IMR-90 (cell line): ENCODE measurements around the gene ASPRV1. TPM values are rescaled to one million over a fixed set of nuclear protein-coding genes. Genes with fewer than 3 reads are reported as not detected.

Source experiments
- ATAC-seq: fragments of 200-7000 bp; cut with Tn5 transposase; 2 replicates; pipeline ENCODE4 v1.9.1; 2020; ENCODE audit warnings: low read depth, mild to moderate bottlenecking, moderate library complexity
- BruUV-seq: library from RNA; stranded (reverse); fragments of 400-500 nt; replicated peaks from 2 replicates; lab custom pipeline; 2021; lab: Mats Ljungman, UMichigan
- CTCF ChIA-PET: fragments of 300-600 bp; formaldehyde crosslinking; extraction: SDS; loops from one replicate; lab custom pipeline; 2021; ENCODE audit warnings: antibody characterized with exemption; lab: Yijun Ruan, JAX
- POLR2A ChIA-PET: fragments of 300-600 bp; sonication (Branson Sonifier 250); formaldehyde crosslinking; loops from one replicate; lab custom pipeline; 2022; ENCODE audit warnings: antibody characterized with exemption; ENCODE audit not compliant: unreplicated experiment; lab: Charles Lee
- DNase-seq: peaks from one replicate; pipeline ENCODE4 v3.0.0; 2013
- H2AFZ ChIP-seq: replicated peaks from 2 replicates; pipeline ENCODE3; 2013; ENCODE audit warnings: low read length, mild to moderate bottlenecking; ENCODE audit not compliant: poor library complexity
- H2AK5ac ChIP-seq: 2 replicates; pipeline ENCODE4 v1.6.1; 2013; ENCODE audit warnings: low read depth, low read length, inconsistent platforms
- H2AK9ac ChIP-seq: replicated peaks from 2 replicates; pipeline ENCODE3; 2013; ENCODE audit warnings: mild to moderate bottlenecking, low read depth, low read length, moderate library complexity; ENCODE audit not compliant: poor library complexity
- H2BK120ac ChIP-seq: 2 replicates; pipeline ENCODE4 v1.6.1; 2013; ENCODE audit warnings: low read depth, low read length, inconsistent platforms
- H2BK15ac ChIP-seq: 3 replicates; pipeline ENCODE4 v1.6.1; 2013; ENCODE audit warnings: low read depth, low read length, inconsistent platforms
- H2BK20ac ChIP-seq: 2 replicates; pipeline ENCODE4 v1.6.1; 2013; ENCODE audit warnings: low read depth, mild to moderate bottlenecking, inconsistent platforms, low read length, moderate library complexity
- H2BK5ac ChIP-seq: 2 replicates; pipeline ENCODE4 v1.6.1; 2013; ENCODE audit warnings: mild to moderate bottlenecking, low read depth, low read length, inconsistent platforms; ENCODE audit not compliant: poor library complexity, severe bottlenecking
- H3K14ac ChIP-seq: replicated peaks from 2 replicates; pipeline ENCODE4 v1.6.1; 2013; ENCODE audit warnings: low read depth, low read length, inconsistent platforms
- H3K18ac ChIP-seq: 2 replicates; pipeline ENCODE4 v1.6.1; 2013; ENCODE audit warnings: low read depth, low read length, control low read depth
- H3K23ac ChIP-seq: 2 replicates; pipeline ENCODE4 v1.6.1; 2013; ENCODE audit warnings: low read depth, low read length, inconsistent platforms
- H3K27ac ChIP-seq: 2 replicates; pipeline ENCODE4 v1.5.1; 2013; ENCODE audit warnings: mild to moderate bottlenecking, control low read depth, low read length; ENCODE audit not compliant: insufficient read depth
- H3K27me3 ChIP-seq: 2 replicates; pipeline ENCODE4 v1.6.1; 2013; ENCODE audit warnings: low read length; ENCODE audit not compliant: control insufficient read depth, insufficient read depth
- H3K36me3 ChIP-seq: 2 replicates; pipeline ENCODE4 v1.6.1; 2013; ENCODE audit warnings: low read length, mixed read lengths; ENCODE audit not compliant: control insufficient read depth, insufficient read depth
- H3K4ac ChIP-seq: 2 replicates; pipeline ENCODE4 v1.6.1; 2013; ENCODE audit warnings: low read depth, low read length, inconsistent platforms
- H3K4me1 ChIP-seq: 2 replicates; pipeline ENCODE4 v1.6.1; 2013; ENCODE audit warnings: low read length, mixed read lengths; ENCODE audit not compliant: control insufficient read depth, insufficient read depth
- H3K4me2 ChIP-seq: 2 replicates; pipeline ENCODE4 v1.6.1; 2013; ENCODE audit warnings: low read depth, mild to moderate bottlenecking, control low read depth, low read length, moderate library complexity
- H3K4me3 ChIP-seq: 2 replicates; pipeline ENCODE4 v1.5.1; 2013; ENCODE audit warnings: low read depth, mild to moderate bottlenecking, control low read depth, low read length, moderate library complexity; ENCODE audit not compliant: insufficient read depth
- H3K56ac ChIP-seq: 2 replicates; pipeline ENCODE4 v1.6.1; 2013; ENCODE audit warnings: low read length, inconsistent platforms; ENCODE audit not compliant: insufficient read depth; ENCODE audit errors: extremely low read depth
- H3K79me1 ChIP-seq, 2 experiments: 2 replicates each; pipeline ENCODE4 v1.6.1; 2013; ENCODE audit warnings: low read length in 2 of 2, inconsistent platforms in 1 of 2, low read depth in 1 of 2
- H3K9ac ChIP-seq: 2 replicates; pipeline ENCODE4 v1.6.1; 2013; ENCODE audit warnings: low read depth, low read length, control low read depth
- H3K9me1 ChIP-seq: 2 replicates; pipeline ENCODE4 v1.6.1; 2013; ENCODE audit warnings: low read length, inconsistent platforms; ENCODE audit not compliant: insufficient read depth
- H3K9me3 ChIP-seq: 2 replicates; pipeline ENCODE4 v1.6.1; 2013; ENCODE audit warnings: low read length; ENCODE audit not compliant: control insufficient read depth, insufficient read depth
- H4K20me1 ChIP-seq: 2 replicates; pipeline ENCODE4 v1.6.1; 2013; ENCODE audit warnings: low read length, inconsistent platforms; ENCODE audit not compliant: insufficient read depth
- H4K5ac ChIP-seq: 2 replicates; pipeline ENCODE4 v1.6.1; 2013; ENCODE audit warnings: mild to moderate bottlenecking, low read depth, low read length, control low read depth
- H4K8ac ChIP-seq, 2 experiments: 2 replicates each; pipeline ENCODE4 v1.6.1; 2013; ENCODE audit warnings: low read depth in 2 of 2, low read length in 2 of 2, control low read depth in 1 of 2, inconsistent platforms in 1 of 2
- H4K91ac ChIP-seq: 2 replicates; pipeline ENCODE4 v1.6.1; 2013; ENCODE audit warnings: low read depth, low read length, inconsistent platforms; ENCODE audit not compliant: insufficient read depth
- CHD1 ChIP-seq: IDR thresholded peaks from 2 replicates; pipeline ENCODE4 v1.6.1; 2012; ENCODE audit warnings: low read depth, low read length, improper control_type of control experiment
- CTCF ChIP-seq: conservative IDR thresholded peaks from 2 replicates; pipeline ENCODE4 v1.5.1; 2012; ENCODE audit warnings: mild to moderate bottlenecking, low read depth, low read length, improper control_type of control experiment
- FOS ChIP-seq: fragments of 150-350 bp; IDR thresholded peaks from 2 replicates; pipeline ENCODE4 v1.6.1; 2016; ENCODE audit warnings: low read depth, low read length
- MAZ ChIP-seq: IDR thresholded peaks from 2 replicates; pipeline ENCODE4 v1.6.1; 2012; ENCODE audit warnings: low read depth, mild to moderate bottlenecking, low read length, improper control_type of control experiment, moderate library complexity, borderline replicate concordance
- MXI1 ChIP-seq: IDR thresholded peaks from 2 replicates; pipeline ENCODE4 v1.6.1; 2012; ENCODE audit warnings: low read depth, mild to moderate bottlenecking, low read length, moderate library complexity, borderline replicate concordance
- WGBS, 2 experiments: methylation state at CpG; one replicate each; pipeline versions ENCODE4 v1.1.5 to v1.1.7; 2013; ENCODE audit warnings: missing lambda C conversion rate in 2 of 2; ENCODE audit not compliant: insufficient read length in 1 of 2; ENCODE audit errors: extremely low coverage in 2 of 2; 5-methylcytosine and 5-hydroxymethylcytosine counted together
- dilution Hi-C: fragments of 300-500 bp; cut with HindIII; formaldehyde crosslinking; loops from one replicate; pipeline ENCODE4 v1.14.3; 2018; ENCODE audit warnings: low sequenced_read_pairs; ENCODE audit not compliant: unreplicated experiment
- in situ Hi-C: fragments of 300-500 bp; cut with MboI; formaldehyde crosslinking; loops from 3 replicates; pipeline ENCODE4 v1.14.3; 2019; ENCODE audit warnings: low sequenced_read_pairs, inconsistent platforms, mixed read lengths
- intact Hi-C: fragments of 100-400 bp; cut with micrococcal nuclease; formaldehyde crosslinking; loops from 2 replicates; pipeline ENCODE4 v1.10.0; 2022
- polyA plus RNA-seq, 3 experiments: library from polyadenylated mRNA; depleted of rRNA; stranded (reverse); fragments of >200 nt; gene quantifications; 2 replicates each; pipeline ENCODE4 v1.2.3, GENCODE V29; 2012; ENCODE audit warnings: low replicate concordance in 1 of 3
- total RNA-seq: library from RNA; depleted of rRNA; stranded (reverse); fragments of >200 nt; gene quantifications from 2 replicates; pipeline ENCODE4 v1.2.3, GENCODE V29; 2012

ASPRV1 gene
- total and polyA plus RNA-seq, 2 of the 4 experiments (the other 2 are of a cell fraction), result 0.14 to 0.18 TPM

GRCh38 chr2:69993048-69993565 is 31.7 kb upstream of the ASPRV1 start:
- no peak overlapping the region for H4K91ac ChIP-seq
- H3K4me2 ChIP-seq, result no peak overlapping the region
- no peaks in the 10 kb centered on the region for H4K20me1 ChIP-seq
- BruUV-seq, result no TSS peak
- H2AFZ ChIP-seq, result no peak overlapping the region
- POLR2A ChIA-PET, result no interaction called here
- H3K27me3 ChIP-seq, result no peaks in the 10 kb centered on the region
- no peak overlapping the region for H3K4ac ChIP-seq
- no peak for TF ChIP-seq FOS
- TF ChIP-seq CTCF, result no peak
- TF ChIP-seq MAZ, result no peak
- no peak for TF ChIP-seq CHD1
- no peak for TF ChIP-seq MXI1
- no peak overlapping the region for H4K8ac ChIP-seq
- DNase-seq (no peak), ATAC-seq (no peak)
- no peak overlapping the region for H3K27ac ChIP-seq
- H4K5ac ChIP-seq, result no peak overlapping the region
- no peak overlapping the region for H3K9ac ChIP-seq
- no peaks in the 10 kb centered on the region for H3K36me3 ChIP-seq
- H3K79me1 ChIP-seq, result no peaks in the 10 kb centered on the region
- peaks cover 5% of the 10 kb centered on the region for H3K4me1 ChIP-seq
- no peak overlapping the region for H3K56ac ChIP-seq
- H3K14ac ChIP-seq, result no peak overlapping the region
- no peaks in the 10 kb centered on the region for H3K9me3 ChIP-seq
- intact Hi-C loops, result no loop called here
- H2AK5ac ChIP-seq, result no peak overlapping the region
- H2BK20ac ChIP-seq, result no peak overlapping the region
- dilution Hi-C loops, result no loop called here
- no peak overlapping the region for H2BK5ac ChIP-seq
- H3K18ac ChIP-seq, result no peak overlapping the region
- no peak overlapping the region for H2BK120ac ChIP-seq
- H3K9me1 ChIP-seq, result peaks cover 5% of the 10 kb centered on the region; the same call in 1 of the 2 replicates
- 100% methylated on average over 1 of the region's 7 CpGs; no CpG with 5 or more reads in 1 of the 2 experiments for WGBS, 2 experiments
- CTCF ChIA-PET, result no interaction called here
- no peak overlapping the region for H2AK9ac ChIP-seq
- no peak overlapping the region for H3K4me3 ChIP-seq
- in situ Hi-C loops, result no loop called here
- H2BK15ac ChIP-seq, result no peak overlapping the region
- H3K23ac ChIP-seq, result no peak overlapping the region
